Measurements from ENCODE around the gene PTPRD. TPM values are rescaled to one million over a fixed set of nuclear protein-coding genes. Genes with fewer than 3 reads are reported as not detected.

The PTPRD gene
- total RNA-seq, 1 donor from 2014 or later: 30.8 TPM

- no peaks in the 10 kb centered on the region for H3K4me1 ChIP-seq
- TF ChIP-seq CTCF (IDR thresholded peaks at IDR 0.05): no peak
- H3K9me3 ChIP-seq: no peaks in the 10 kb centered on the region
- DNase-seq: no peak
- intact Hi-C loops (cut with DNase I): no loop called here
- no peak for ATAC-seq
- H3K27ac ChIP-seq: no peak overlapping the region
- H3K27me3 ChIP-seq: no peaks in the 10 kb centered on the region
- no peak overlapping the region for H3K4me3 ChIP-seq
- H3K36me3 ChIP-seq: no peaks in the 10 kb centered on the region
These were observed 2308.1 kb downstream of the PTPRD start for GRCh38 chr9:8304720-8305119.

GRCh38 chr9:8301296-8301695 lies 2311.5 kb downstream of the PTPRD start:
- no peaks in the 10 kb centered on the region for H3K9me3 ChIP-seq
- TF ChIP-seq CTCF (IDR thresholded peaks at IDR 0.05): no peak
- H3K4me1 ChIP-seq: no peaks in the 10 kb centered on the region
- ATAC-seq (no peak), DNase-seq (no peak)
- H3K27ac ChIP-seq: no peak overlapping the region
- no peaks in the 10 kb centered on the region for H3K27me3 ChIP-seq
- intact Hi-C loops (cut with DNase I): no loop called here
- H3K36me3 ChIP-seq: no peaks in the 10 kb centered on the region
- H3K4me3 ChIP-seq: no peak overlapping the region

DNA sequence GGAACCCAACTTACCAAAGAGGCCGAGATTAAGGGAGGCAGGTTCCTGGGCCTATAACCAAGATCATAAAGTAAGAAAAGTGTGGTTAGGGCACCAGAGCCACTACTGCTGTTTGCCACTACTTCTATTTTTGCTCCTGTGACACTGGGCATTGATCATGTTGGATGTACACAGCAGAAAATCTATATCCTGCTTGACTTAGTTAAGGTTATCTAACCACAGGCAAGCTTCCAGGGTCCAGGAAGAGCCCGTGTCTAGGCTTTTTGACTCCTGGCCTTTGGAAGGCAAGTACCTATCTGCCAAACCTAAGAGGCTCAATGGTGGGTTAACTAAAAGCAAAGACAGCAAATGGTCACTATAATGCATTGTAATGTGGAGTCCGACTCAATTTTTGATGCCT lies 2315.8 kb downstream of the PTPRD start:
- no peaks in the 10 kb centered on the region for H3K27me3 ChIP-seq
- no peak overlapping the region for H3K27ac ChIP-seq
- H3K4me1 ChIP-seq: no peaks in the 10 kb centered on the region
- no peak for TF ChIP-seq CTCF (IDR thresholded peaks at IDR 0.05)
- no peak overlapping the region for H3K4me3 ChIP-seq
- H3K36me3 ChIP-seq: no peaks in the 10 kb centered on the region
- no peak for DNase-seq
- intact Hi-C loops (cut with DNase I): no loop called here
- ATAC-seq: no peak
- H3K9me3 ChIP-seq: no peaks in the 10 kb centered on the region

- Histone ChIP-seq H3K9me3 (no peaks in the 10 kb centered on the region), H3K4me1 (no peaks in the 10 kb centered on the region), H3K27me3 (no peaks in the 10 kb centered on the region), H3K36me3 (no peaks in the 10 kb centered on the region), H3K27ac (no peak overlapping the region), H3K4me3 (no peak overlapping the region)
- no peak for TF ChIP-seq CTCF (IDR thresholded peaks at IDR 0.05)
- no peak for DNase-seq
- intact Hi-C loops (cut with DNase I): no loop called here
- no peak for ATAC-seq
These were observed 2320.1 kb downstream of the PTPRD start for GRCh38 chr9:8292657-8293056.

DNA sequence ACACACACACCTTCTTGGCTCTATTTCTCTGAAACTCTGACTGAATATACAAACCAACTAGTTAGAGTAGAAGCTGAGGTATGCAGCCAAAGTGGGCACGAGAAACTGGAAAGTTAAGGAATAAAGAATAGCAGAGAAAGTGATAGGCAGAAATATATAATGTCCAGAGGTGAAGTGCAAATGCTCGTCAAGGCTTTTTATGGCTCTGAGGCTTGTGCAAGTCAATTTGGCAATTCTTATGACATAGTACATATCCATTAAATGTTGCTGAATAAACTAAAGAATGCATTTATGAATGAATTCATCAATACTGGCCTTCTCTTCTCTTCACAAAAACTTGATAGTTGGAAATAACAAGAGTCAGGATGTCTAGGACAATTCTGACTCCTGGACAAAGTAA lies 2323.1 kb downstream of the PTPRD start:
- Histone ChIP-seq H3K9me3 (no peaks in the 10 kb centered on the region), H3K4me3 (no peak overlapping the region), H3K27ac (no peak overlapping the region), H3K36me3 (no peaks in the 10 kb centered on the region), H3K27me3 (no peaks in the 10 kb centered on the region), H3K4me1 (no peaks in the 10 kb centered on the region)
- DNase-seq: no peak
- intact Hi-C loops (cut with DNase I): no loop called here
- TF ChIP-seq CTCF (IDR thresholded peaks at IDR 0.05): no peak
- no peak for ATAC-seq

- no peaks in the 10 kb centered on the region for H3K27me3 ChIP-seq
- no peak for ATAC-seq
- intact Hi-C loops (cut with DNase I): no loop called here
- H3K27ac ChIP-seq: no peak overlapping the region
- H3K36me3 ChIP-seq: no peaks in the 10 kb centered on the region
- H3K4me1 ChIP-seq: no peaks in the 10 kb centered on the region
- TF ChIP-seq CTCF (IDR thresholded peaks at IDR 0.05): no peak
- no peaks in the 10 kb centered on the region for H3K9me3 ChIP-seq
- DNase-seq: no peak
- H3K4me3 ChIP-seq: no peak overlapping the region
These were observed 2324.8 kb downstream of the PTPRD start for GRCh38 chr9:8287970-8288369.
